ENCODE data around the gene PTPRF.

DNA sequence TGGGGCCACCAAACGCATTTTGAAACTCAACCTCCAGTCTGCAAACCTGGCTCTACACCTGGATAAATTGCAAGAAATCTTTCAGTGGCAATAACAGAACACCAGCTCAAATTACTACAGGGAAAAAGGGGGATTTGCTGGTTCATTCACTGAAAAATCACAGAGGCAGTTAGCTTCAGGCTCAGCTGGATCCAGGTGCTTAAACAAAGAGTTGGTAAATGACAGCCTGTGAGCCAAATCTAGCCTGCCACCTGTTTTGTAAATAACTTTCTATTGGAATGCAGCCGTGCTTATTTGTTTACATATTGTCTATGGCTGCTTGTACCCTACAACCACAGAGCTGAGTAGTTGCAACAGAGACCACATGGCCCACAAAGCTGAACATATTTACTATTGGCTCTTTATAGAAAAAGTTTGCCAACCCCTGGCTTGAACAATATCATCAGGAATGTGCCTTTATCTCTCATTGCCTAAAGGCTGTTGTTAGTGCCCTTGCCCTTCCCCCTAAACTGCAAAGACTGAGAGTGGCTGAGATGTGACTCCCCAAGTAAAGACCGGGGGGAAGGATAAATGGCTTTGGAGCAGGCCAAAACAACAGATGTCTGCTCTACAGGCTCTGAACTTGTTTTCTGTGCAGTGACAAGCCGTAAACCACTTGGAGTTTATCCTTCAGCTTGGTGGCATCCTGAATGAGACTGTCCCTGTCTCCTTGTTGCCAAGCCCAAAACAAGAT lies 21.5 kb upstream of the PTPRF start:
- TF ChIP-seq, protein P1, sequence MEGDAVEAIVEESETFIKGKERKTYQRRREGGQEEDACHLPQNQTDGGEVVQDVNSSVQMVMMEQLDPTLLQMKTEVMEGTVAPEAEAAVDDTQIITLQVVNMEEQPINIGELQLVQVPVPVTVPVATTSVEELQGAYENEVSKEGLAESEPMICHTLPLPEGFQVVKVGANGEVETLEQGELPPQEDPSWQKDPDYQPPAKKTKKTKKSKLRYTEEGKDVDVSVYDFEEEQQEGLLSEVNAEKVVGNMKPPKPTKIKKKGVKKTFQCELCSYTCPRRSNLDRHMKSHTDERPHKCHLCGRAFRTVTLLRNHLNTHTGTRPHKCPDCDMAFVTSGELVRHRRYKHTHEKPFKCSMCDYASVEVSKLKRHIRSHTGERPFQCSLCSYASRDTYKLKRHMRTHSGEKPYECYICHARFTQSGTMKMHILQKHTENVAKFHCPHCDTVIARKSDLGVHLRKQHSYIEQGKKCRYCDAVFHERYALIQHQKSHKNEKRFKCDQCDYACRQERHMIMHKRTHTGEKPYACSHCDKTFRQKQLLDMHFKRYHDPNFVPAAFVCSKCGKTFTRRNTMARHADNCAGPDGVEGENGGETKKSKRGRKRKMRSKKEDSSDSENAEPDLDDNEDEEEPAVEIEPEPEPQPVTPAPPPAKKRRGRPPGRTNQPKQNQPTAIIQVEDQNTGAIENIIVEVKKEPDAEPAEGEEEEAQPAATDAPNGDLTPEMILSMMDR (IDR thresholded peaks at IDR 0.05; ENCODE audit: low read depth, low read length, poor library complexity, severe bottlenecking), result no peak
- TF ChIP-seq EZH2phosphoT487 (IDR thresholded peaks at IDR 0.05; ENCODE audit: borderline replicate concordance, low read length), result no peak
